ENCODE data around the gene FH. TPM values are rescaled to one million over a fixed set of nuclear protein-coding genes. Genes with fewer than 3 reads are reported as not detected.

Gene FH
- total RNA-seq, 1 experiment from 2014 or later: 108 TPM

DNA sequence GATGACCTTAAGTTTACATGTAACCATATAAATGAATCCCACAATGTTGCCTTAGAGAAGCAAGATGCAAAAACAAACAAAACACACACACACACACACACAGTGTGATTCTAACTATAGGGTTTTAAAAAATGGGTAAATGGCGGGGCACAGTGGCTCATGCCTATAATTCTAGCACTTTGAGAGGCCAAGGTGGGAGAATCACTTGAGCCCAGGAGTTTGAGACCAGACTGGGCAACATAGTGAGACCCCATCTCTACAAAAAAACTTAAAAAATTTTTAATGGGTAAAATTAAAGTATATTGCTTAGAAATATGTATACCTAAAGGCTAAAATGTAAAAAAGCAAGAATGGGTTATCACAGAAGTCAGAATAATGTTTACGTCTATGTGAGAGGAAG lies 28.5 kb upstream of the FH start:
- ChIA-PET POLR2A (no interaction called here), CTCF (no interaction called here)
- no TSS peak for BruUV-seq (replicated peaks)
- Mint-ChIP-seq H3K27ac (ENCODE audit: unreplicated experiment) (no peak overlapping the region), H3K4me3 (ENCODE audit: unreplicated experiment) (no peak overlapping the region), H3K9me3 (ENCODE audit: unreplicated experiment) (no peaks in the 10 kb centered on the region), H3K36me3 (ENCODE audit: insufficient read depth, unreplicated experiment) (no peaks in the 10 kb centered on the region), H3K27me3 (ENCODE audit: insufficient read depth, unreplicated experiment) (peaks cover 18% of the 10 kb centered on the region), H3K4me1 (ENCODE audit: low read depth, unreplicated experiment) (no peaks in the 10 kb centered on the region)
- no peaks in the 10 kb centered on the region for H3K36me3 ChIP-seq (ENCODE audit: control insufficient read depth, insufficient read depth, low read length)
- TF ChIP-seq, protein P1, sequence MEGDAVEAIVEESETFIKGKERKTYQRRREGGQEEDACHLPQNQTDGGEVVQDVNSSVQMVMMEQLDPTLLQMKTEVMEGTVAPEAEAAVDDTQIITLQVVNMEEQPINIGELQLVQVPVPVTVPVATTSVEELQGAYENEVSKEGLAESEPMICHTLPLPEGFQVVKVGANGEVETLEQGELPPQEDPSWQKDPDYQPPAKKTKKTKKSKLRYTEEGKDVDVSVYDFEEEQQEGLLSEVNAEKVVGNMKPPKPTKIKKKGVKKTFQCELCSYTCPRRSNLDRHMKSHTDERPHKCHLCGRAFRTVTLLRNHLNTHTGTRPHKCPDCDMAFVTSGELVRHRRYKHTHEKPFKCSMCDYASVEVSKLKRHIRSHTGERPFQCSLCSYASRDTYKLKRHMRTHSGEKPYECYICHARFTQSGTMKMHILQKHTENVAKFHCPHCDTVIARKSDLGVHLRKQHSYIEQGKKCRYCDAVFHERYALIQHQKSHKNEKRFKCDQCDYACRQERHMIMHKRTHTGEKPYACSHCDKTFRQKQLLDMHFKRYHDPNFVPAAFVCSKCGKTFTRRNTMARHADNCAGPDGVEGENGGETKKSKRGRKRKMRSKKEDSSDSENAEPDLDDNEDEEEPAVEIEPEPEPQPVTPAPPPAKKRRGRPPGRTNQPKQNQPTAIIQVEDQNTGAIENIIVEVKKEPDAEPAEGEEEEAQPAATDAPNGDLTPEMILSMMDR (IDR thresholded peaks at IDR 0.05; ENCODE audit: insufficient read depth in 1 of 2, low read depth in 1 of 2, low read length in 1 of 2, severe bottlenecking in 1 of 2, unreplicated experiment in 1 of 2): no peak
- no peak overlapping the region for H3K4me3 ChIP-seq (ENCODE audit: low read depth, low read length)
- H3K9me3 ChIP-seq: no peaks in the 10 kb centered on the region
- intact Hi-C loops (cut with micrococcal nuclease; ENCODE audit: unreplicated experiment): no loop called here
- no peaks in the 10 kb centered on the region for H3K4me1 ChIP-seq
- no peak for DNase-seq
- H3K27me3 ChIP-seq (replicated peaks; ENCODE audit: control insufficient read depth, insufficient read depth, low read length): no peaks in the 10 kb centered on the region

DNA sequence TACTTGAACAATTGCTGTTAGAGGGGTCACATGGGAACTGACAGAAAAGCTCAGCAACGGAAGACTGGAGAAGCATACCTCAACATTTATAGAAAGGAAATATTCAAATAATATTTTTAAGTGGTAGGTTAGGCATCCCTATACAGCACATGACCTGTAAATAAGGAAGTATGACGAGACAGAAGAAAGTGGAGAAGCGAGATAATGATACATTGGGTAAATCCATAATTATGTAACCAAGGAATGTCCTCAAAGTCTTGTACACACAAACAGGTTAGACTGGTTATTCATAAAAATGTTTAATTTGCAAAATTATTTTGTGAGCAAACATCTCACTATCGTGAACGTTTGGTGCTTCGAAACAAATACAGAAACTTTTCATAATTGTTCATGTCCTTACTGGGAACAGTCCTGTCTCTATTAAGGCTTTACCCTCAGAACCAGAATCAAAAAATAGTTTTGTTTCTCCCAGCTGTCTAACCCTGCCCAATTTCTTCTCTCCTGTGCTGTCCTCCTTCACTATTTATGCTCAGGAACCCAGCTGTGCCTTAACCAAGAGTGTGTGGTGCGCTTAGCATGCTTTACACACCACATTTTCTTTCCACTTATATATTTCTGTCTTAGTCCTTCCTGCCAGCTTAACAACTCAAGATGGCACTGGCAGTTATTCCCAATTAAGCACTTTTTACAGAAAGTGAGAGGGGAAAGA lies 22.8 kb upstream of the FH start:
- no peaks in the 10 kb centered on the region for H3K4me1 Mint-ChIP-seq (ENCODE audit: low read depth, unreplicated experiment)
- no peaks in the 10 kb centered on the region for H3K9me3 Mint-ChIP-seq (ENCODE audit: unreplicated experiment)
- intact Hi-C loops (cut with micrococcal nuclease; ENCODE audit: unreplicated experiment): no loop called here
- DNase-seq: no peak
- Histone ChIP-seq H3K27me3 (replicated peaks; ENCODE audit: control insufficient read depth, insufficient read depth, low read length) (no peaks in the 10 kb centered on the region), H3K4me3 (ENCODE audit: low read depth, low read length) (no peak overlapping the region), H3K36me3 (ENCODE audit: control insufficient read depth, insufficient read depth, low read length) (no peaks in the 10 kb centered on the region), H3K4me1 (no peaks in the 10 kb centered on the region), H3K9me3 (no peaks in the 10 kb centered on the region)
- H3K4me3 Mint-ChIP-seq (ENCODE audit: unreplicated experiment): no peak overlapping the region
- H3K27ac Mint-ChIP-seq (ENCODE audit: unreplicated experiment): no peak overlapping the region
- BruUV-seq (replicated peaks): no TSS peak
- H3K27me3 Mint-ChIP-seq (ENCODE audit: insufficient read depth, unreplicated experiment): peaks cover 21% of the 10 kb centered on the region
- H3K36me3 Mint-ChIP-seq (ENCODE audit: insufficient read depth, unreplicated experiment): no peaks in the 10 kb centered on the region
- TF ChIP-seq, protein P1 (IDR thresholded peaks at IDR 0.05; ENCODE audit: insufficient read depth in 1 of 2, low read depth in 1 of 2, low read length in 1 of 2, severe bottlenecking in 1 of 2, unreplicated experiment in 1 of 2): no peak
- ChIA-PET CTCF (no interaction called here), POLR2A (no interaction called here)

DNA sequence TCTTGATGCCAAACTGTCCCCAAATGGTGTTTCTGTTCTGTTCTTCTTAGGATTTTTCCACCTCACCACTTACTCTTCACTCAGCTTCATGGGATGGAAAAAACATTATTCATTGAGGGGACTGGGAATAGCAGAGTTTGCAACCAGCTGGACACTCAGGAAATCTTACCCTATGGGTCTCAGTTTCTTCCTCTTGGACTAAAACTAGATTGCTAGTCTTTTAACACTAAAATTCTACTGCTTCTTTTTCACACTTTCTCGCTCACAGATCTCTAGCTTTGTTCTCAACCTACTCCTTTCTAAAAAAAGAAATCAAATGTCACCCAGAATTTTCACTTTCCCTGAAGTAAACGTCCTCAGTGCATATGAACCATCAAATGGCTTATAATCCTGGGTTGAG lies 17.4 kb upstream of the FH start:
- CTCF ChIA-PET: no interaction called here
- H3K4me1 Mint-ChIP-seq (ENCODE audit: low read depth, unreplicated experiment): no peaks in the 10 kb centered on the region
- H3K27me3 Mint-ChIP-seq (ENCODE audit: insufficient read depth, unreplicated experiment): peaks cover 20% of the 10 kb centered on the region
- POLR2A ChIA-PET: no interaction called here
- TF ChIP-seq, protein P1 (IDR thresholded peaks at IDR 0.05; ENCODE audit: insufficient read depth in 1 of 2, low read depth in 1 of 2, low read length in 1 of 2, severe bottlenecking in 1 of 2, unreplicated experiment in 1 of 2): no peak
- H3K4me3 Mint-ChIP-seq (ENCODE audit: unreplicated experiment): no peak overlapping the region
- no peaks in the 10 kb centered on the region for H3K36me3 Mint-ChIP-seq (ENCODE audit: insufficient read depth, unreplicated experiment)
- intact Hi-C loops (cut with micrococcal nuclease; ENCODE audit: unreplicated experiment): no loop called here
- no peak for DNase-seq
- Histone ChIP-seq H3K9me3 (no peaks in the 10 kb centered on the region), H3K4me3 (ENCODE audit: low read depth, low read length) (no peak overlapping the region), H3K27me3 (replicated peaks; ENCODE audit: control insufficient read depth, insufficient read depth, low read length) (no peaks in the 10 kb centered on the region), H3K4me1 (no peaks in the 10 kb centered on the region), H3K36me3 (ENCODE audit: control insufficient read depth, insufficient read depth, low read length) (no peaks in the 10 kb centered on the region)
- H3K27ac Mint-ChIP-seq (ENCODE audit: unreplicated experiment): no peak overlapping the region
- BruUV-seq (replicated peaks): no TSS peak
- H3K9me3 Mint-ChIP-seq (ENCODE audit: unreplicated experiment): no peaks in the 10 kb centered on the region

All from Caco-2 (cell line).